NCI-H526 (cell line): ENCODE data around the gene FLAD1.

Experiments
- DNase-seq, 2 experiments: peaks; one replicate each; lab custom pipeline; 2025; lab: John Stamatoyannopoulos, UW

The FLAD1 gene

DNA sequence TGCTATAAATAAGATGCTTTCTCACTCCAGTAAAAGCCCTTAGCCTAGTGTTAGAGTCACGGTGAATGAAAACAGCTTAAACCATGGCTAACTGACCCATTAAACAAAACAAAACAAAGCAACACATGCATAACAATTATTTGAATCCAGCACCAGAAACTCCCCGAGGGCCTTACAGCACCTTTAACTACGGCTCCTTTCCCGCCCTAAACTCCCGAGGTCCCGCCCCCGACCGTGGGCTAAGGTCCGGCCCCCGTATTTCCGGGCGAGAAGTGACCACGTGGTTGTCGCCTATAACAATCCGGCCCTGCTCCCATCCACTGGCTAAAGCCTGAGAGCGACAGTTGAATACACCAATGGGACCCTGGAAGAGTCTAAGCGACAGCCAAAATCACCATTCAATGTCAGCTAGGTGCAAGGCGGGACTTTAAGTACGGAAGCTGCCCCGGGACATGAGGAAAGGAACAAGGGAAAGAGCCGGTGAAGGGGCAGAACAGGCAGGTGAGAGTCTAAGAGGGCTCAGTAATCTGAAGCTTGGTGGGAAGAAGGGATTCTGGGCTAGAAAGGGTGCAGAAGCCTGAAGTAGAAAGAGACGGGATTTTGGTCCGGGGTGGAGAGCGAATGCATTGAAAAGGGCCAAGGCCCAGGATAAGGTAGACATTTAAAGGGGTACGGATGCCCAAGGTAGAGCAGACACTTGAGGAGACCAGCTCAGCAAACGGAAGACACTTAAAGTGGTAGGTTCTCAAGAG is at the start of gene FLAD1:
Gene FLAD1, plus strand, starts transcription at position 448 of the 752 bp plus-strand sequence. CDS start 351 bp downstream, outside the sequence.
- peak; percentile 100 for DNase-seq

DNA sequence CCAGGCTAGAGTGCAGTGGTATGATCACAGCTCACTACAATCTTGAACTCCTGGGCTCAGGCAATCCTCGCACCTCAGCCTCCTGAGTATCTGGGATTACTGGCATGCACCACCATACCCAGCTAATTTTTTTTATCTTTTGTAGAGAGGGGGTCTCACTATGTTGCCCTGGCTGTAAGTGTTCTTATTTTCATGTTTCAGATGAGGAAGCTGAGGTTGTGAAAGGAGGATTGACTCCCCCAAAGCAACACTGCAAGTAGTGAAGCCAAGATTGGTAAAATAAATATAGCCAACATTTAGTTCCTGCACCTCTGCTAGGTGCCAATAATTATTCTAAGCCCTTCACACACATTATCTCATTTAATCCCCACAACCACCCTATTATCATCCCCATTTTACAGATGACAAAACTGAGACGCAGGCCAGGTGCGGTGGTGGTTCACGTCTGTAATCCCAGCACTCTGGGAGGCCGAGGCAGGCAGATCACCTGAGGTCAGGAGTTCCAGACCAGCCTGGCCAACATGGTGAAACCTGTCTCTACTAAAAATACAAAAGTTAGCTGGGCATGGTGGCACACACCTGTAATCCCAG is 48.7 kb upstream of the FLAD1 start:
- DNase-seq, result no peak

DNA sequence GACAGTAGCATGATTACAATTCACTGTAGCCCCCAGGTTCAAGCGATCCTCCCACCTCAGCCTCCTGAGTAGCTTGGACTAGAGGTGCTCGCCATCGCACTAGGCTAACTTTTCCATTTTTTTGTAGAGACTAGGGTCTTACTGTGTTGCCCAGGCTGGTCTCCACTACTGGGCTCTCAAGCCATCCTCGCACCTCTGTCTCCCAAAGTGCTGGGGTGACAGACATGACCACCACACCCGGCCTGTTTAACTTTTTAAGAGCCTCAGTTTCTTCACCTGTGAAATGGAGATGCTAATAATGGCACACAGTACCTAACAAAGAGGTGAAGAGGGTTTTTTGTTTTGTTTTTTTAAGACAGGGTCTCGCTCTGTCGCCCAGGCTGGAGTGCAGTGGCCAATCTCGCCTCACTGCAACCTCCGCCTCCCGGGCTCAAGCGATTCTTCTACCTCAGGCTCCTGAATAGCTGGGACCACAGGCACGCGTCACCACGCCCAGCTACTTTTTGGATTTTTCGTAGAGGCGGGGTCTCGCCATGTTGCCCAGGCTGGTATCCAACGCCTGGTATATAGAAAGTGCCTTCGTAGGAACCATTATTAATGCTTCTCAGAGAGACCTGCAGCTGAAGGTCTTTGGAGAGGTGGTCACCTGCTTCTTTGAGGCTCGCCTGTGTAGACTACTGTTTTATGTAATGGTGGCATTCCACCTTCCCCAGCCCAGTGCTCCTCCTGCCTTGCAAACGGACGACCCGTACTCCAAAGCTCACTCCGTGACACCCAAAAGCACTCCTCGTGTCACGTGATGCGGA is 47.2 kb upstream of the FLAD1 start:
- no peak for DNase-seq

DNA sequence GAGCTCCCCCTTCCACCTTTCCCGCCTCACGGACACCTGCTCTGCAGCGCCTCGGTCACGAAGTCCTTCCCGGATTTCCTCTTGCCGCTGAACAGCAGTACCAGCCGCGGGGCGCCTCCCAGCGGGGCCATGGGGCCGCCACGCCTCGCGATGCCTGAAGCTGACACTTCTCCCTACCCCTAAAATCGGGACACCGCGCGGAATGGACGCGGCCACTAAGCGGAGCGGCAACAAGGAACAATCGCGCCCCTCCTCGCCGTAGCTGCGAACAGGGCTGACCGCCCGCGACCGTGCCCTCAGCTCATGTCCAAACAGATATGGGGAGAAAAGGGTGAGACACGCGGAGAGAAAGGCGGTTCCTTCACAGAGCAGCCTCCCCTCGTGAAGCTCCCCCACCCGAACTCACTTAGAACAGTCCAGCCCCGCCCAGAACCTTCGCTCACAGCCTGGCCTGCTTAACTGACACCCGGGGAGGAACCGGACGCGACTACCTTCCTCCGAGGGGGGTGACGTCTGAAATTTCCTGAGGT is 46.5 kb upstream of the FLAD1 start, which contains the start of gene PMVK:
Gene PMVK, minus strand, starts transcription at position 165 of the 530 bp plus-strand sequence. Its CDS starts 34 bp downstream, at position 131.
- peak; percentile 98 to 100 for DNase-seq

DNA sequence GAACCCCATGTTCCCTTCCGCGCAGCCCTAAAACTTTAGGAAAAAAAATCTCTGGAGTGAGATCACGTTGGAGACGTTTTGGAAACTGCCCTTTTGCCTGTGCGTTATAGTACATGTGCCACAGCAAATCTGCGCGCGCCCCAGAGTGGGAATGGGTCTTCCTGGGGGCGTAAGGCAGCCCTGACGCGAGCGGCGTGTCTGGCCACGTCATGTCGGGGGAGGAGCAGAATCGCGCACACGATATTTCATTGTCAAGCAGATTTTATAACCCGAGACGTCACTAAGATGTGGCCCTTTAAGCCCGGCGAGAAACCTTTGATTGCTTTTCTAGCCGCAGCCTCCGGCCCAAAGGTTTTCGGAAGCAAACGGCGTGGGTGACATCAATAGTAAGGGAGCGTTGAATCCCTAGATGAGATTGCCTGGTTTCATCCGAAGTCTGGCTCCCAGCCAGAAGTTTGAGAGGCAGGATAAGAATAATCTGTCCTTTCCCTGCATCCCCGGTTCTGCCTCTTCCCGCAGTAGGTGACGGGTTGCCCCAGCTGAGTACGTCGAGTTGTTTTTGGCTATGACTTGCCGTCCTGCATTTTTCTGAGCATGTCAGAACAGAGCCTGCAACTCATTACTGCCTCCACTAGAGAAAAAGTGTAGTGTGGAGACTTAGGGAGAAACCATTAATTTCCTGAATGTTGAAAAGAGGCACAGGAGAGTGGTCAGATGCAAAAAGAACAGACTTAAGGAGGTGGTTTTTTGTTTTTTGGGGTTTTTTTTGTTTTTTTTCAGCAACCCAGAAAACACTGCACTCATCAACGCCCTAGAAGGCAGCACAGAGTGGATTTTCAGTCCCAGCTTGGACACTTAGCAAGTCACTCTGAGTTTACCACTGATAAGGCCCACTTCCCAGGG is 45.8 kb upstream of the FLAD1 start:
- DNase-seq, result peak; percentile 97 to 99

DNA sequence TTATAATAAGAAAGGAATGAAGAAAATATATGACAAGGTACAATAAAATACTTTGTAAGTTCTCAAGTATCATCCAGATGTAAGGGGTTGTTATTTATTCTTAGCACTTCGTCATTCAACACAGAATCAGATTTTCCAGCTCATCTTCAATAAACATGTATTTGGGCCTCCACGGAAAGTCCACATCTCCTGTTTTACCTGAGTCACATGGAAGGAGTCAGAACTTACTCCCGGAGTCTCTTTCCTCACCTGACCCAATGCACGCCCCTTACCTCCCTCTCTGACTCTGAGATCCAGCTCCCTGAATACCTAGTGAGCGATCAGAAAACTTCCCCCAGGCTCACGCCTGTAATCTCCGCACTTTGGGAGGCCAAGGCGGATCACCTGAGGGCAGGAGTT is 45.2 kb upstream of the FLAD1 start:
- no peak for DNase-seq

DNA sequence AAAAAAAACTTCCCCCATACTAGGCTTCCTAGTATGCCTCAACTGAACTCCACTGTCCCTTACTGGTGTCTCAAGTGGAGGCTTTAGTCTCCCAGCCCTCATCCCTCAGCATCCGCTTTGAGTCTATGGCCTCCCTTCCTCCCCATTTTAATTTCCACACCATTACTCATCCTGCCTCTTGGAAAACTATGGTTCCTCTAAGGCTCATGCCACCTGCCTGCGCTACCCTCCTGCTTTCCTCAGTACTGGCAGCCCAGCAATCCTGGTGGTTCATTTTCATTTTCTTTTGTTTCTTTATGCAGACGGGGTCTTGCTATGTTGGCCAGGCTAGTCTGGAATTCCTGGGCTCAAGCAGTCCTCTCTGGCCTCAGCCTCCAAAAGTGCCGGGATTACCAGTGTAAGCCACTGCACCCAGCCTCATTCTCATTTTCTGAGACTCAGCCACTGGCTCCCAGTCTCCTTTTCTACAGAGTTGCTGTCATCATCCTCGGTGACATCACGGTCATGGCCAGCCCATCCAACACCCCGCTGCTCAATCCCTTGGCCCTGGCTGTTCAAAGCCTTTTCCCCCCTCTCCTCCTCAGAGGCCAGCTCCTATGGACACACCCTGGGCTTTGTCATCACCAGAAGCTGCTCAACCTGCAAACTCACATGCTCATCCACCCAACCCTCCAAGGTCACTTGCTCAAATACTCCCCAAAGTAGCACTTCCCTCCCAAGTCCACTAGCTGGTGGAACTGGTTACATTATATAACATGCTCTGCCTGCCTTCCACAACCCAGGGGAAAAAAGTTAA is 44.3 kb upstream of the FLAD1 start:
- DNase-seq, result no peak

DNA sequence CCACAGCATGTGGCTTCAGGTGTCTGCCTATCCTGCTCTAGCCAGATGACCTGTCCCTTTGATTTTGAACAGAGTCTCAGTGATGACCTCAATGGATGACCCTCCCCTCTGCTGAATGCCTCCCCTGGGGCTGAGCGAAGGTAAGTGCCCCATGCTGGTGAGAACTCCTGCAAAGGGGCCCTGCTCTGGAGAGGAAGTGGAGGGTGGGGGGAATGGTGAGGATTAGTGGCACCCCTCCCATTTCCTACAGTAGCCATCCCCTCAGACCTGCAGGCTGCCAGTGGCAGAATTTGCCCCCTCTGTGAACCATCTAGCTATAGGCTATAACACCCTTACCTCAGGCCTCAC is 43.0 kb upstream of the FLAD1 start:
- DNase-seq, result no peak

DNA sequence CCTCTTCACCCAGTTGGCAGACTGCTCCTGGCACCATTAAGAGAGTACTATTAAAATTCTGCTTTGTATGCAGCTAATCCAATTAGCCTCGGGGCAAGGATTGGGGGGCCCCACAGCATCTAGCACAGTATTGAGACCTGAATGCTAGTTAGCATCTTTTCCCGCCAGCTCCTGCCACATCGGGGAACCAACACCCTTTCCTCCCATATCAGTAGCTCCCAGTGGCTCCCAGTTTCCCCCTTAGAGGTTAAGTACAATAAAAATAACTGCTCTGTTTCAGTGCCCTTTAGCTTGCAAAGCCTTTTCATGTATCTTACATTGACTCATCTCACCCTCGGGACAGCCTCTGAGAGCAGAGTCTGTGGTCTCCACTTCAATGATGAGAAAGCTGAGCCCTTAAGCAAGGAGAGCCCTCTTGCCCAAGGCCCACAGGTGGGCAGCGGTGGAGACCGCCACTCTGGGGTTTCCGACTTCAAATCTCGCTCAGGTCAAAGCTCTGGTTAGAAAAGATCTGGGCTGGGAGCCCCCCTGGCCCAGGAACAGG is 42.4 kb upstream of the FLAD1 start:
- peak in 1 of 2 experiments; percentile 54 for DNase-seq

DNA sequence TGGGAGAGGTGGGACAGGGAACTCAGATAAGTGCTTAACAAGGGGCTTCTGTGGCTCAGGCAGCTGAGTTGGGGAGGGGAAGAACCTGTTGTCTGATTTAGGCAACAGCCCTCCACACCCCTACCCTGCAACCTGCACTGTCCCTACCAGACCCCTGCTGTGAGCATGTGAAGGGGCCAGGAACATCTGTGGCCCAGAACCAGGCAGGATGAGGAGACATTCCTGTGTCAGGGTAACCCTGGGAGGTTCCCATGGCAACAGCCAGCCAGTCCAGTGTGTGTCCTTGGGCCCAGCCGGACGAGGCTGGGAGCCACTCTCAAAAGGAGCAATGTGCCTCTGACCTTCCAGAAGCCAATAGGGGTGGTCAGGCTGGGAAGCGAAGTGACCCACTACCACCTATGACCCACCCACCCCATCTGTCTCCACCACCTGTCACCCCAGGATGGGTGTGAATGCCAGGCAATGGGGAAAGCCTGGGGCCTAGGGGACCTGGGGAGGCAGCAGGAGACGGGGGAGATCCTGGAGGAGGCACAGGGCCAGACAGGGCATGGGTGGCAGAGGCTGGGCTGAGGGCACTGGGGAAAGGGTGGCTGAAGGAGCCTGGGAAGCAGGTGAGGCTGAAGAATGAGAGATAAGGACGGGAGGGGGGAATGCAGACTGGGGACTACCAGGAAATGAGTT is 41.7 kb upstream of the FLAD1 start:
- DNase-seq, result peak in 1 of 2 experiments; percentile 67

DNA sequence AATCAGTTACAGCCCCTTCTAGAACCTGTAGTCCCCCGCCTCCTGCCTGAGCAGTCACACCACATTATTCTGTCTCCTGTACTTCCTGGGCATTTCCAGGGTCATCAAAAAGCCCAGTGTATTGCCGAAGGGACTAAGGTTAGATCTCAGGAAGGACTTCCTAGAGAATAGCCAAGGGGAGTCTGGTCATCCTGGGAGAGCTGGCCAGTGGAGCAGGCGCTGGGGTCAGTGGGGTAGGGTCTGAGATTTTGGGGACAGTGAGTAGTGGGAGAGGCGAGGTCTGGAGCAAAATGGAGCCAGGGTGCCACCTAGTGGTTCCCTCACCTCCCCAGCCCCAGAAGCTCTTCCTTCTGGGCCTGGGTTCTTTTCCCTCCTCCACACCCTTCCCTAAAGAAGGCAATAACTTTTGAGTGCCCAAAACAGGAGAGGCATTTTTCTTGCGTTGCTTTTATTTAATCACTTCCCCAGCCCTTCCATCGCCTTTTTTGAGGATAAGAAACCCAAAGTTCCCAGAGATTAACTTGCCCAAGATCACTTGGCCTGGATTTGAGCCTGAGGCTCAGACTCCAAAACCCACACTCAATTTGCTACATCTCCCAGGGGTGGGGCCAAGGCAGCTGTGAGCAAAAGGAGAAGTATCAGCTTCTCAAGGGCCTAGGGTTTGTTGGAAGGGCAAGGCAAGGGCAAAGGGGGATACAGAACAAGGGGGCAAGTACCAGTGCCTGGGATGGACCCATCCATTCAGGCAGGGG is 39.3 kb upstream of the FLAD1 start:
- peak; percentile 64 to 93 for DNase-seq

DNA sequence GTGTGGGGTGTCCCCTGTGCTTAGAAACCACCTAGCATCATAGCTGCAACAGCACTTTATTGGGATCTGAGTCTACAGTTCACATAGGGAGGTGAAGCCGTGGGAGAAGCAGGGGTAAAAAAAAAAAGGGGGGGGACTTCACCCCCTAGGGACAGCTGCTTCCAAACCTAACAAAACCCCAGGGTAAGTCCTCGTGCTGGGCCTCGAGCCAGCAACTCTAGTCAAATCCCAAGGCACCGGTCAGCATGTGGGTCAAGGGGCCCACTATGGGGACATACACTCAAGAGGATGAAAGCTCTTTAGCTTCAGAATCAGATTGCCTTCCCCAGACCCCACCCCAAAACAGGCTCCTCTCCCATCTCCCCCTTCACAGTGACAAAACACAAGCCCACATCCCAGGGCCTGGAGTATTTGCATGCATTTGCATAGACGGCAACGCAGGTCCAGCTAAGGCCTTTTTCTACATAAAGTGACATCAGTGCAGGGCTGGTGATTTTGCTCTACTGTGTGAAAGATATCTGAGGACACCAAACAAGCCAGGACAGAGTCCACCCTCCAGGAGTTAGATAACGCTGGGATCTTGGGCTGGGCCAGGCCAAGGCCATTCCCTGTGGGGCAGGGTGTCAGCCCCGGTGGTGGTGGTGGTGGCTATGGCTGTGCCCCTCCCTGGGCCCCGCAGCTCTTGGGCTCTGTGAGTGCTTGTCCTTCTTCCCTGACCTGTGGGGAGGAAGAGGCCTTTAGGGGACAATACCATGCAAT is 38.6 kb upstream of the FLAD1 start:
- DNase-seq, result peak; percentile 100

DNA sequence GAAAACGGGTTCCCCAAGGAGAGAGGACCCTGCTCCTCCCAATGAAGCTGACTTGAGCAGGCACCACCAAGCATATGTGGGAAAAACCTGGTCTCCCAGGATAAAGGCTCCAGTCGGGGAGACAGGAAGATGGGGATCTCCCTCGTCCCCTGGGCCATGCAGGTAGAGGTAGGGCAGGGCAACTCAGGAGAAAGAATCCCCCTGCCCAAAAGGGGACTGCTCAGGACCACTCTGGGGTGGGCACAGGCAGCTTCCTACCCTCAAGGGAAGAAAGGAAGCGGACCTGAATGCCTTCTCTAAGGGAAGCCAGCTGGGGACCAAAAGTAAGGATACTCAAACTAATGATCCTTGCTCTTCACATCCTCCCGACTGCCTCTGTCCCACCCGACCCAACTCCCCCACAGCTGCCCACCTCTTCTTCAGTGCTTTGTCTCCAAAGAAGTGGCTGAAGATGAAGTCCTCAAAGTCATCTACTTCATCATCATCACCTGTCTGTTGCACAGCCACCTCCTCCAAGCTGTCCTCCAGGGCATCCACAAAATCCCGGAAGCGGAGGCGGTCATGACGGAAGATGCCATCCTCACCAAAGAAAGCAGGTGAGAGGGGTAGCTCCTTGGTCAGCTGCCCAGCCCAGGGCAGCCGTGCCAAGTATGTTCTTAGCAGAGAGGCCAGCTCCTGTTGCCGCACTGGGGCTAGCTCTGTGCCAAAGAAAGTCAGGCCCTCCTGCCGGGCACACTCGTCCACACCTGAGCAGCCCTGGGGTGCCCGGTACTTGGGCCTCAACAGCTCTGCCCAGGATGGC is 37.8 kb upstream of the FLAD1 start:
- DNase-seq, result peak in 1 of 2 experiments; percentile 60

DNA sequence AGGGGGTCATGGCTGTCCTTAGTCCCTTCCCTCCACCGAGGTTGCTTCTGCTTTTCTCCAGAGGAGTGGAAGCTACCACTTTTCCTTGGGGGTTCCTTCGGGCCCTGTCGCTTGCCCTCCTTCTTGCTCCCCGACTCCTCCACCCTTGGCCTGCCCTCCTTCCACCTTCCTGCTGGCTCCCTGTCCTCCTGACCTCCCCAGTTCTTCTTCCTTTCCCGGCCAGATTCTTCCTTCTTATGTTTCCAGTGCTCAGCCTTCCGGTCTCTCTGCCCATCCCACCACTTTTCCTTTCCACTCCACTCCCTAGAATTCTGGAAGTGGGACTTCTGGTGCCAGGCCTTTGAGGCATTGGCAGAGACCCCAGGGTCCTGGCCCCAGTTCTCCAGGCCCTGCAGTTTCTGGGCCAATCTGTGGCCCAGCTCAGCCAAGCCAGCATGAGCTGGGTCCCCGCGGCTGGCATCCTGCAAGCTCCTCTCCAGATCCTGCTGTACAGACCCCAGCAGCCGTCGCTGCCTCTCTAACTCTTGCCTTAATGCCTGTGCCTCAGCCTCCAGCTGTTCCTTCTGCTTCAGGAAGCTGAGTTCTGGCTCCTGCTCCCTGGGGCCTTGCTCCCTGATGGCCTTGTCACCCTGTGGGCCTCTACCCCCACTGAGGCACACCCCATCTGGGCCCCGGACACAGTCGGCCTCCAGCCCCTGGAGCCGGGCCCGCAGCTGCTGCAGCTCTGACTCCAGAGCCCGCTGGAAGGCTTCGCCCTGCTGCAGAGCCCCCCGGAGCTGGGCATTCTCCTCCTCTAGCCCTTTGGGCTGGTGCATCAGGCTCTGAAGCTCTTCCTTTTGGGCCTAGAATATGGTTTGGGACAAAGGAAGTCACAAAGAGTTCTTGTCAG is 36.9 kb upstream of the FLAD1 start:
- peak in 1 of 2 experiments; percentile 33 for DNase-seq

DNA sequence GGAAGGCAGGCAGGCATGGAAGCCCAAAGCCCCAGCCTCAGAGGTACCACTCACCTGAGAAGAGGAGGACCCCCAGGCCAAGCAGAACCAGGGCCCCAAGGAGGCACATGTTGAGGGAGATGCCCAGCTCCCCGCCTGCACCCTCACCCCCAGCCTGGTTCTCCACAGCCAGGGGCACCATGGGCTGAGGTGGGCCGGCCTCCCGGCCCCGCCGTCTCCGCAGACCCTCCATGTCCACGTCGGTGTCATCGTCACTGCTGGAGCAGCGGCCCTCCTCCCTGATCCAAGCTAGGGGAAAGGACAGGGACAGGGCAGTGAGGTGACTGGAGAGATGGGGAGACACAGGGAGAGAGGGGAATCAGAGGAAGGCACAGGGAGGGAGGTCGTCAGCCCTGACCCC is 35.1 kb upstream of the FLAD1 start:
- DNase-seq, result no peak

DNA sequence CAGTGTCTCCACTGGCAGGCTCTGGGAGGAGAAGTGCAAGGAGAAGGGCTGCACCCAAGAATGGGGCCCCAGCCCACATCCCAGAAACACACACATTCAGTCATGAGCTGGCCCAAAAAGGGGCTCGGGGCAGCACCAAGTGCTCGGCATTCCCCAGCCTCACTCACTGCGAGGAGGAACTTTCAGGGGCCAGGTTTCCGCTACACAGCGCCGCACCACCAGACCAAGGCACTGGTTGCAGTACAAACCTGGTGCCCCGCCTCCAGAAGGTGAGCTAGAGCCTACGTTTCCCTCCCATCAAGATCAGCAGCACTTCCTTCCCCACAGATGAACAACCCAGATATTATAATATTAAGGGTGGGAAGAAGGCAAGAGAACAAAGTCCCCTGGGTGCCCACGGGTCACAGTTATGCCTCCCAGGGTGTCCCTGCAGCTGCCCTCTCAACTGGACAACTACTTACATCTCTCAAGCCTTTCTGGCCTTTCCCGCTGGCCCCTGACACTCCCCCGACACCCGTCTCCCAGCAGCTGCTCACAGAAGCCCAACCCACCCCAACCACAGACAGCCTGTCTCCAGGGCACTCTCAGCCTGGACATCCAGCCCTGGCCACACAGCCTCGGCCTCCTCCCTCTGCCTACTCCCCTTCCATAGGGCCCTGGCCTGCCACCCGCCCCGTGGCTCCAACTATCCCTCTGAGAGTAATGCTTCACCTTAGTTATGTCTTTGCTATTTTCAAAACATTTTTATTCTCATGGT is 31.1 kb upstream of the FLAD1 start:
- DNase-seq, result peak; percentile 43 to 88
